ENCODE measurements around the gene OTULIN.

- no peak for TF ChIP-seq CTCF (IDR thresholded peaks at IDR 0.05)
- TF ChIP-seq POLR2A (IDR thresholded peaks at IDR 0.05), result no peak
These were observed 28.6 kb downstream of the OTULIN start for GRCh38 chr5:14693070-14693469.
